Measurements from ENCODE around the gene PSMD2. TPM values are rescaled to one million over a fixed set of nuclear protein-coding genes. Genes with fewer than 3 reads are reported as not detected.
A peak's percentile ranks its signal among the peaks of the same experiment; 100 is the strongest.

PSMD2 gene
- total RNA-seq, 1 experiment from 2014 or later = 359 TPM

- Mint-ChIP-seq H3K9me3 (no peaks in the 10 kb centered on the region), H3K4me1 (0 out of 2 replicates have a peak, but pooled peaks cover 5% of the 10 kb centered on the region), H3K27me3 (ENCODE audit: low read depth) (no peaks in the 10 kb centered on the region), H3K27ac (peak overlapping the region; percentile 57; the same call in 1 of the 2 replicates), H3K36me3 (peaks cover 3% of the 10 kb centered on the region), H3K4me3 (peak overlapping the region; percentile 98)
- TF ChIP-seq ZNF138 (CRISPR knock-in tag; conservative IDR thresholded peaks at IDR 0.05) (no peak), CTCF (IDR thresholded peaks at IDR 0.05) (peak; percentile 77), ZMAT4 (CRISPR knock-in tag; IDR thresholded peaks at IDR 0.05) (no peak), JUN (CRISPR knock-in tag; IDR thresholded peaks at IDR 0.05) (no peak)
- TF ChIP-seq, protein P1, sequence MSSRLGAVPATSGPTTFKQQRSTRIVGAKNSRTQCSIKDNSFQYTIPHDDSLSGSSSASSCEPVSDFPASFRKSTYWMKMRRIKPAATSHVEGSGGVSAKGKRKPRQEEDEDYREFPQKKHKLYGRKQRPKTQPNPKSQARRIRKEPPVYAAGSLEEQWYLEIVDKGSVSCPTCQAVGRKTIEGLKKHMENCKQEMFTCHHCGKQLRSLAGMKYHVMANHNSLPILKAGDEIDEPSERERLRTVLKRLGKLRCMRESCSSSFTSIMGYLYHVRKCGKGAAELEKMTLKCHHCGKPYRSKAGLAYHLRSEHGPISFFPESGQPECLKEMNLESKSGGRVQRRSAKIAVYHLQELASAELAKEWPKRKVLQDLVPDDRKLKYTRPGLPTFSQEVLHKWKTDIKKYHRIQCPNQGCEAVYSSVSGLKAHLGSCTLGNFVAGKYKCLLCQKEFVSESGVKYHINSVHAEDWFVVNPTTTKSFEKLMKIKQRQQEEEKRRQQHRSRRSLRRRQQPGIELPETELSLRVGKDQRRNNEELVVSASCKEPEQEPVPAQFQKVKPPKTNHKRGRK (CRISPR knock-in tag; IDR thresholded peaks at IDR 0.05; ENCODE audit: borderline replicate concordance) = no peak
- DNase-seq (ENCODE audit: low spot score) (peak; percentile 98), ATAC-seq (peak; percentile 72)
- POLR2A ChIA-PET = interaction anchor here (0.6 to 0.8 kb wide), 3 partner anchors 34 to 348 kb away, joined by 3 read pairs; no protein-coding TSS in a partner anchor
- CTCF ChIA-PET = interaction anchor here (0.7 to 1.9 kb wide), 24 partner anchors 9 to 366 kb away, joined by 3 to 28 read pairs (median 4); partner anchors contain the start of genes ABCC5, ABCF3, CAMK2N2 and EIF2B5
These were observed 48.7 kb upstream of the PSMD2 start for GRCh38 chr3:184250167-184250828.

DNA sequence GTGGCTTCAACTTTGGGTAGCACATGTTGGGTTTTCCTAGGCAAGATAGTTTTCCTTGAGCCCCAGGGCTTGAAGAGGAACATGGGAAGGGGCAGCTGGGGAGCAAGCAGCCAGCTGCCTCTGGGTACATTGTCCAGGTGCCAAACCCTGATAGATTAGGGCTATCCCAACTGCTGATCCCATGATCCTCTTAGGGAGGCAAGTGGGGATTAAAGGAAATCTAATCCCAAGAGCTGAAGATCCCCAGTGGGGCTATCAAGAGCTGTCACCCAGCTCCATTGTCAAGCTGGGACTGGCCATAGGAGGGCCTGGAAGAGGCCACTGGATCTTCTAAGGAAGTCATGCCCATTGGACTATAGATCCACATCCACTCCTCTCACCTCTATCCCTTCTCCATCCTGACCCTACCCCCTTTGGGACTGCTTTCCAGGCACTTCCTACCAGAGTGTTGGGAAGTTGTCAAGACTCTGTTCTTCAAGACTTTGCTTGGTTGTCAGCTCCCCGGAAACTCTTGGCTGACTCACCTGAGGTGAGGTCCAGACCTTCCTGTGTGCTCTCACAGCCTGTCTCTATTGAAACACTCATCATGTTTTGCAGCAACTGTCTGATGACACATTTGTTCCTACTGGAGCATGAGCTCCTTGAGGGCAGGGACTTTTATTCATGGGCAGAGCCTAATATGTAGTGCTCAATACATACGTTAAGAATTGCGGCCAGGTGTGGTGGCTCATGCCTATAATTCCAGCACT, 43.6 kb upstream of the PSMD2 start:
- peaks cover 30% of the 10 kb centered on the region for H3K27me3 Mint-ChIP-seq (ENCODE audit: low read depth)
- ChIA-PET POLR2A (no interaction called here), CTCF (interaction anchor here (1.0 to 1.2 kb wide), 2 partner anchors 28 to 34 kb away, joined by 3 read pairs; no protein-coding TSS in a partner anchor)
- H3K4me1 Mint-ChIP-seq = peaks cover 2% of the 10 kb centered on the region
- no peaks in the 10 kb centered on the region for H3K9me3 Mint-ChIP-seq
- no peak overlapping the region for H3K4me3 Mint-ChIP-seq
- peaks cover 3% of the 10 kb centered on the region; the same call in 1 of the 2 replicates for H3K36me3 Mint-ChIP-seq
- no peak for ATAC-seq
- no peak for DNase-seq (ENCODE audit: low spot score)
- no peak overlapping the region for H3K27ac Mint-ChIP-seq
- no peak for TF ChIP-seq NFATC4 (CRISPR knock-in tag; IDR thresholded peaks at IDR 0.05)
- TF ChIP-seq, protein P2, sequence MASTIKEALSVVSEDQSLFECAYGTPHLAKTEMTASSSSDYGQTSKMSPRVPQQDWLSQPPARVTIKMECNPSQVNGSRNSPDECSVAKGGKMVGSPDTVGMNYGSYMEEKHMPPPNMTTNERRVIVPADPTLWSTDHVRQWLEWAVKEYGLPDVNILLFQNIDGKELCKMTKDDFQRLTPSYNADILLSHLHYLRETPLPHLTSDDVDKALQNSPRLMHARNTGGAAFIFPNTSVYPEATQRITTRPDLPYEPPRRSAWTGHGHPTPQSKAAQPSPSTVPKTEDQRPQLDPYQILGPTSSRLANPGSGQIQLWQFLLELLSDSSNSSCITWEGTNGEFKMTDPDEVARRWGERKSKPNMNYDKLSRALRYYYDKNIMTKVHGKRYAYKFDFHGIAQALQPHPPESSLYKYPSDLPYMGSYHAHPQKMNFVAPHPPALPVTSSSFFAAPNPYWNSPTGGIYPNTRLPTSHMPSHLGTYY (CRISPR knock-in tag; IDR thresholded peaks at IDR 0.05) = no peak
- no peak for TF ChIP-seq USF2 (CRISPR knock-in tag; IDR thresholded peaks at IDR 0.05)
- TF ChIP-seq JAZF1 (CRISPR knock-in tag; IDR thresholded peaks at IDR 0.05) = no peak
- TF ChIP-seq, protein P3, sequence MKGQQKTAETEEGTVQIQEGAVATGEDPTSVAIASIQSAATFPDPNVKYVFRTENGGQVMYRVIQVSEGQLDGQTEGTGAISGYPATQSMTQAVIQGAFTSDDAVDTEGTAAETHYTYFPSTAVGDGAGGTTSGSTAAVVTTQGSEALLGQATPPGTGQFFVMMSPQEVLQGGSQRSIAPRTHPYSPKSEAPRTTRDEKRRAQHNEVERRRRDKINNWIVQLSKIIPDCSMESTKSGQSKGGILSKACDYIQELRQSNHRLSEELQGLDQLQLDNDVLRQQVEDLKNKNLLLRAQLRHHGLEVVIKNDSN (CRISPR knock-in tag; IDR thresholded peaks at IDR 0.05) = no peak
- no peak for TF ChIP-seq ZNF416 (CRISPR knock-in tag; IDR thresholded peaks at IDR 0.05)
- no peak for TF ChIP-seq TCF7 (CRISPR knock-in tag; IDR thresholded peaks at IDR 0.05; ENCODE audit: low read depth)
- no peak for TF ChIP-seq AR (CRISPR knock-in tag; IDR thresholded peaks at IDR 0.05)
- TF ChIP-seq, protein P4, sequence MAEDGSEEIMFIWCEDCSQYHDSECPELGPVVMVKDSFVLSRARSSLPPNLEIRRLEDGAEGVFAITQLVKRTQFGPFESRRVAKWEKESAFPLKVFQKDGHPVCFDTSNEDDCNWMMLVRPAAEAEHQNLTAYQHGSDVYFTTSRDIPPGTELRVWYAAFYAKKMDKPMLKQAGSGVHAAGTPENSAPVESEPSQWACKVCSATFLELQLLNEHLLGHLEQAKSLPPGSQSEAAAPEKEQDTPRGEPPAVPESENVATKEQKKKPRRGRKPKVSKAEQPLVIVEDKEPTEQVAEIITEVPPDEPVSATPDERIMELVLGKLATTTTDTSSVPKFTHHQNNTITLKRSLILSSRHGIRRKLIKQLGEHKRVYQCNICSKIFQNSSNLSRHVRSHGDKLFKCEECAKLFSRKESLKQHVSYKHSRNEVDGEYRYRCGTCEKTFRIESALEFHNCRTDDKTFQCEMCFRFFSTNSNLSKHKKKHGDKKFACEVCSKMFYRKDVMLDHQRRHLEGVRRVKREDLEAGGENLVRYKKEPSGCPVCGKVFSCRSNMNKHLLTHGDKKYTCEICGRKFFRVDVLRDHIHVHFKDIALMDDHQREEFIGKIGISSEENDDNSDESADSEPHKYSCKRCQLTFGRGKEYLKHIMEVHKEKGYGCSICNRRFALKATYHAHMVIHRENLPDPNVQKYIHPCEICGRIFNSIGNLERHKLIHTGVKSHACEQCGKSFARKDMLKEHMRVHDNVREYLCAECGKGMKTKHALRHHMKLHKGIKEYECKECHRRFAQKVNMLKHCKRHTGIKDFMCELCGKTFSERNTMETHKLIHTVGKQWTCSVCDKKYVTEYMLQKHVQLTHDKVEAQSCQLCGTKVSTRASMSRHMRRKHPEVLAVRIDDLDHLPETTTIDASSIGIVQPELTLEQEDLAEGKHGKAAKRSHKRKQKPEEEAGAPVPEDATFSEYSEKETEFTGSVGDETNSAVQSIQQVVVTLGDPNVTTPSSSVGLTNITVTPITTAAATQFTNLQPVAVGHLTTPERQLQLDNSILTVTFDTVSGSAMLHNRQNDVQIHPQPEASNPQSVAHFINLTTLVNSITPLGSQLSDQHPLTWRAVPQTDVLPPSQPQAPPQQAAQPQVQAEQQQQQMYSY (CRISPR knock-in tag; IDR thresholded peaks at IDR 0.05) = no peak
- no peak for TF ChIP-seq MLX (CRISPR knock-in tag; IDR thresholded peaks at IDR 0.05)
- TF ChIP-seq CREM (CRISPR knock-in tag; IDR thresholded peaks at IDR 0.05) = no peak

All from WTC11 (cell line).